SJSA1 (cell line): ENCODE measurements around the gene FNDC3B. TPM values are rescaled to one million over a fixed set of nuclear protein-coding genes. Genes with fewer than 3 reads are reported as not detected.
A peak's percentile ranks its signal among the peaks of the same experiment; 100 is the strongest.

ENCODE experiments used
- DNase-seq, 2 experiments: peaks; one replicate each; pipeline ENCODE4 v3.0.0-alpha.2; 2015 to 2020; ENCODE audit warnings: low spot score in 2 of 2, low read depth in 1 of 2
- H3K27ac ChIP-seq: fragments of 250-450 bp; sonication (Bioruptor Pico); 2 replicates; pipeline ENCODE4 v1.5.1; 2020; ENCODE audit warnings: mild to moderate bottlenecking, moderate library complexity
- H3K27me3 ChIP-seq: fragments of 250-450 bp; sonication (Bioruptor Pico); replicated peaks from 2 replicates; pipeline ENCODE4 v1.5.1; 2020; ENCODE audit warnings: mild to moderate bottlenecking, moderate library complexity
- H3K36me3 ChIP-seq: fragments of 250-450 bp; sonication (Bioruptor Pico); 2 replicates; pipeline ENCODE4 v1.5.1; 2020; ENCODE audit warnings: mild to moderate bottlenecking
- H3K4me1 ChIP-seq: fragments of 250-450 bp; sonication (Bioruptor Pico); replicated peaks from 2 replicates; pipeline ENCODE4 v1.6.1; 2021; ENCODE audit warnings: mild to moderate bottlenecking
- H3K4me3 ChIP-seq: fragments of 250-450 bp; sonication (Bioruptor Pico); 2 replicates; pipeline ENCODE4 v1.5.1; 2020; ENCODE audit warnings: mild to moderate bottlenecking
- H3K9me3 ChIP-seq: fragments of 250-450 bp; sonication (Bioruptor Pico); replicated peaks from 2 replicates; pipeline ENCODE4 v1.5.1; 2020; ENCODE audit warnings: mild to moderate bottlenecking
- total RNA-seq: library from RNA; depleted of rRNA; stranded (reverse); fragments of >200 nt; shearing (Covaris generic); gene quantifications from 2 replicates; pipeline ENCODE4 v1.2.3, GENCODE V29; 2014

The FNDC3B gene
- total RNA-seq, 1 experiment from 2014 or later, result 73.4 TPM

- H3K27me3 ChIP-seq, result no peaks in the 10 kb centered on the region
- no peak overlapping the region for H3K27ac ChIP-seq
- no peak overlapping the region for H3K4me3 ChIP-seq
- H3K4me1 ChIP-seq, result no peaks in the 10 kb centered on the region; the same call in 1 of the 2 replicates
- H3K36me3 ChIP-seq, result peaks cover 88% of the 10 kb centered on the region
- H3K9me3 ChIP-seq, result no peaks in the 10 kb centered on the region
- no peak for DNase-seq
Observed at GRCh38 chr3:172330413-172330812, 291.0 kb downstream of the FNDC3B start.

GRCh38 chr3:172332256-172333041 is 293.1 kb downstream of the FNDC3B start:
- DNase-seq, result peak; percentile 60
- Histone ChIP-seq H3K27ac (no peak overlapping the region), H3K36me3 (peaks cover 87% of the 10 kb centered on the region), H3K27me3 (no peaks in the 10 kb centered on the region), H3K4me3 (no peak overlapping the region), H3K4me1 (no peaks in the 10 kb centered on the region; the same call in 1 of the 2 replicates), H3K9me3 (no peaks in the 10 kb centered on the region)

- H3K36me3 ChIP-seq, result peaks cover 87% of the 10 kb centered on the region
- no peaks in the 10 kb centered on the region for H3K27me3 ChIP-seq
- no peak overlapping the region for H3K27ac ChIP-seq
- DNase-seq, result no peak
- H3K4me3 ChIP-seq, result no peak overlapping the region
- no peaks in the 10 kb centered on the region for H3K9me3 ChIP-seq
- no peaks in the 10 kb centered on the region; the same call in 1 of the 2 replicates for H3K4me1 ChIP-seq
Observed at GRCh38 chr3:172333042-172333377, 293.6 kb downstream of the FNDC3B start.

- no peaks in the 10 kb centered on the region; the same call in 1 of the 2 replicates for H3K4me1 ChIP-seq
- H3K27ac ChIP-seq, result no peak overlapping the region
- no peak overlapping the region for H3K4me3 ChIP-seq
- no peaks in the 10 kb centered on the region for H3K27me3 ChIP-seq
- no peak for DNase-seq
- H3K9me3 ChIP-seq, result no peaks in the 10 kb centered on the region
- peaks cover 85% of the 10 kb centered on the region for H3K36me3 ChIP-seq
Observed at GRCh38 chr3:172333692-172334457, 294.5 kb downstream of the FNDC3B start.

GRCh38 chr3:172334671-172335207 is 295.4 kb downstream of the FNDC3B start:
- Histone ChIP-seq H3K4me1 (no peaks in the 10 kb centered on the region; the same call in 1 of the 2 replicates), H3K36me3 (peaks cover 86% of the 10 kb centered on the region), H3K9me3 (no peaks in the 10 kb centered on the region), H3K4me3 (no peak overlapping the region), H3K27me3 (no peaks in the 10 kb centered on the region), H3K27ac (no peak overlapping the region)
- no peak for DNase-seq

- Histone ChIP-seq H3K27ac (no peak overlapping the region), H3K9me3 (no peaks in the 10 kb centered on the region), H3K4me1 (no peaks in the 10 kb centered on the region), H3K4me3 (no peak overlapping the region), H3K36me3 (peaks cover 86% of the 10 kb centered on the region), H3K27me3 (no peaks in the 10 kb centered on the region)
- DNase-seq, result no peak
Observed at GRCh38 chr3:172339892-172340291, 300.5 kb downstream of the FNDC3B start.

GRCh38 chr3:172340583-172340982 is 301.2 kb downstream of the FNDC3B start:
- DNase-seq, result no peak
- H3K36me3 ChIP-seq, result peaks cover 86% of the 10 kb centered on the region
- H3K27ac ChIP-seq, result no peak overlapping the region
- no peak overlapping the region for H3K4me3 ChIP-seq
- H3K27me3 ChIP-seq, result no peaks in the 10 kb centered on the region
- H3K9me3 ChIP-seq, result no peaks in the 10 kb centered on the region
- no peaks in the 10 kb centered on the region for H3K4me1 ChIP-seq

GRCh38 chr3:172341482-172342059 is 302.2 kb downstream of the FNDC3B start:
- Histone ChIP-seq H3K4me1 (no peaks in the 10 kb centered on the region), H3K4me3 (no peak overlapping the region), H3K9me3 (no peaks in the 10 kb centered on the region), H3K27me3 (no peaks in the 10 kb centered on the region), H3K36me3 (peaks cover 91% of the 10 kb centered on the region), H3K27ac (no peak overlapping the region)
- peak in 1 of 2 experiments; percentile 50 for DNase-seq

- no peak for DNase-seq
- peaks cover 93% of the 10 kb centered on the region for H3K36me3 ChIP-seq
- H3K4me3 ChIP-seq, result no peak overlapping the region
- H3K27ac ChIP-seq, result no peak overlapping the region
- H3K9me3 ChIP-seq, result no peaks in the 10 kb centered on the region
- no peaks in the 10 kb centered on the region for H3K27me3 ChIP-seq
- no peaks in the 10 kb centered on the region for H3K4me1 ChIP-seq
Observed at GRCh38 chr3:172342097-172342659, 302.8 kb downstream of the FNDC3B start.

- Histone ChIP-seq H3K36me3 (peaks cover 95% of the 10 kb centered on the region), H3K9me3 (no peaks in the 10 kb centered on the region), H3K27ac (no peak overlapping the region), H3K4me3 (no peak overlapping the region), H3K4me1 (no peaks in the 10 kb centered on the region), H3K27me3 (no peaks in the 10 kb centered on the region)
- no peak for DNase-seq
Observed at GRCh38 chr3:172343117-172343516, 303.7 kb downstream of the FNDC3B start.

GRCh38 chr3:172343979-172344378 is 304.6 kb downstream of the FNDC3B start:
- Histone ChIP-seq H3K36me3 (peaks cover 97% of the 10 kb centered on the region), H3K4me3 (no peak overlapping the region)

GRCh38 chr3:172346161-172346560 is 306.8 kb downstream of the FNDC3B start:
- Histone ChIP-seq H3K4me3 (no peak overlapping the region), H3K27ac (no peak overlapping the region), H3K27me3 (no peaks in the 10 kb centered on the region), H3K4me1 (no peaks in the 10 kb centered on the region), H3K36me3 (peaks cover 98% of the 10 kb centered on the region), H3K9me3 (no peaks in the 10 kb centered on the region)
- DNase-seq, result no peak

More at GRCh38 chr3:172343979-172344378, 304.6 kb downstream of the FNDC3B start:
- H3K9me3 ChIP-seq, result no peaks in the 10 kb centered on the region
- H3K4me1 ChIP-seq, result no peaks in the 10 kb centered on the region
- H3K27me3 ChIP-seq, result no peaks in the 10 kb centered on the region
- no peak overlapping the region for H3K27ac ChIP-seq
- DNase-seq, result no peak

GRCh38 chr3:172347895-172348679 is 308.7 kb downstream of the FNDC3B start:
- no peaks in the 10 kb centered on the region for H3K9me3 ChIP-seq
- H3K36me3 ChIP-seq, result peaks cover 98% of the 10 kb centered on the region
- no peak overlapping the region for H3K27ac ChIP-seq
- H3K27me3 ChIP-seq, result no peaks in the 10 kb centered on the region
- no peaks in the 10 kb centered on the region for H3K4me1 ChIP-seq
- no peak for DNase-seq
- H3K4me3 ChIP-seq, result no peak overlapping the region
